Suprapubic skin (tissue), 4 donors: ENCODE measurements around the gene KRT36. TPM values are rescaled to one million over a fixed set of nuclear protein-coding genes. Genes with fewer than 3 reads are reported as not detected.

Source experiments
- DNase-seq, 2 donors: peaks; one replicate each; pipeline ENCODE4 v3.0.0-alpha.2; 2019; ENCODE audit warnings: low spot score in 2 of 2
- H3K27ac ChIP-seq: fragments of 200-600 bp; sonication (generic); one replicate; pipeline ENCODE4 v1.5.1; 2019
- H3K27me3 ChIP-seq: fragments of 200-600 bp; sonication (generic); one replicate; pipeline ENCODE4 v1.5.1; 2019
- H3K36me3 ChIP-seq: fragments of 200-600 bp; sonication (generic); one replicate; pipeline ENCODE4 v1.5.1; 2019
- H3K4me1 ChIP-seq: fragments of 200-600 bp; sonication (generic); one replicate; pipeline ENCODE4 v1.5.1; 2019
- H3K4me3 ChIP-seq: fragments of 200-600 bp; sonication (generic); one replicate; pipeline ENCODE4 v1.5.1; 2019; ENCODE audit warnings: mild to moderate bottlenecking
- H3K9me3 ChIP-seq: fragments of 200-600 bp; sonication (generic); one replicate; pipeline ENCODE4 v1.5.1; 2019
- EP300 ChIP-seq: sonication (generic); formaldehyde crosslinking; IDR thresholded peaks from one replicate; pipeline ENCODE4 v1.6.1; 2017; ENCODE audit warnings: antibody characterized with exemption
- POLR2A ChIP-seq, 2 donors: fragments of 450-650 bp; IDR thresholded peaks; one replicate each; pipeline ENCODE4 v1.6.1; 2017; ENCODE audit warnings: antibody characterized with exemption in 2 of 2, mild to moderate bottlenecking in 2 of 2, moderate library complexity in 2 of 2
- POLR2AphosphoS5 ChIP-seq, 3 donors: sonication (generic); formaldehyde crosslinking; IDR thresholded peaks; one replicate each; pipeline ENCODE4 v1.6.1; 2017; ENCODE audit warnings: antibody characterized with exemption in 3 of 3
- WGBS: methylation state at CpG from one replicate; pipeline ENCODE4 v1.1.5; 2018; 5-methylcytosine and 5-hydroxymethylcytosine counted together
- total RNA-seq, 4 donors: library from RNA; depleted of rRNA; stranded (reverse); fragments of >200 nt; gene quantifications; one replicate each; pipeline ENCODE4 v1.1.0, GENCODE V29; 2016
- TF ChIP-seq, protein P1 (sequence below), 2 donors: fragments of 200-600 bp in 1 of 2; fragments of 450-650 bp in 1 of 2; sonication (generic) in 1 of 2; IDR thresholded peaks; one replicate each; pipeline ENCODE4 v1.5.1; 2016 to 2019; ENCODE audit warnings: antibody characterized with exemption in 2 of 2, mild to moderate bottlenecking in 1 of 2, moderate library complexity in 1 of 2

The KRT36 gene
- total RNA-seq, 4 donors from 2014 or later = 0.79 to 3.9 (median 1.2) TPM; not detected in 1

DNA sequence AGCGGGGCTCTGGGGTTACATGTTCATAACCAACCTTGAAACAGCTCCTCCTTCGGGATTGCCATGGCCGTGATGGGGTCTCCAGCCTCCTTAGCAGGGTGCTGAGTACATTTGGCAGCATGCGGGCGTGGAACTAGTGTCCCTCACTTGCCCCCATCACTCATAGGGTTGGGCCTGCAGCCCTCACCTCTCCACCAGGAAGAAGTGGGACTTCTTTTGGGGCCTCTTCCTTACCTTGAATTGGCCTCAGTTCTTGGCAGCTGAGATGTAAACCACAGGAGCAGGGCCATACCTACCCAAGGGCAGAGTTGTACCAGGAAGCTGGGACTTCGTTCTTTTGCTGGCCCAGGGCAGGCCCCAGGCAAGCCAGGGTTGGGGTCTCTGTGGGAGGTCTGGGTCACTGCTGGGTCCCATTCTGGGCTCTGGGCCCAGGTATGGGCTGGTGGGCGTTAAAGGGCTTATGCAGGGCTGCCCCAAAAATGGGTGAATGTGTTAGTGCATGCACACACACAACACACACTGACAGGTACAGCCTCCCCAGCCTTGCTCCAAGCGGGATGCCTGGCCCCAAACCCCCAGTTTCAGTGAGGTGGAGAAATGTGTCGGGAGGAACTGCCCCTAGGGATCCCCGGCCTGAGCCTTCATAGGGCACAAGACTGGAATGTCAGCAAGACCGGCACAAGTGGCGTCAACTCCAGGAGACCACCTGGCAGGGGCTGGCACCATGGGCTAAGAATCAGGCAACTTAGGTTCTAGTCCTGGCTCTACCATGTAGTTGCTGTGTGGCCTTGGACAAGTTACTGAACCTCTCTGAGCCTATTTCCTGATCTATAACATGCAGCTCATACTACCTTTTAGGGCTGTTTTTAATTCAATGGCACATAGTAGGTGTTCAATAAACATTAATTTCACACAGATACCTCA lies 32.9 kb upstream of the KRT36 start:
- peaks cover 33% of the 10 kb centered on the region for H3K4me1 ChIP-seq
- no peak overlapping the region for H3K27ac ChIP-seq
- 80% methylated on average over 11 of the region's 12 CpGs for WGBS
- H3K27me3 ChIP-seq = peaks cover 36% of the 10 kb centered on the region
- TF ChIP-seq, protein P1, sequence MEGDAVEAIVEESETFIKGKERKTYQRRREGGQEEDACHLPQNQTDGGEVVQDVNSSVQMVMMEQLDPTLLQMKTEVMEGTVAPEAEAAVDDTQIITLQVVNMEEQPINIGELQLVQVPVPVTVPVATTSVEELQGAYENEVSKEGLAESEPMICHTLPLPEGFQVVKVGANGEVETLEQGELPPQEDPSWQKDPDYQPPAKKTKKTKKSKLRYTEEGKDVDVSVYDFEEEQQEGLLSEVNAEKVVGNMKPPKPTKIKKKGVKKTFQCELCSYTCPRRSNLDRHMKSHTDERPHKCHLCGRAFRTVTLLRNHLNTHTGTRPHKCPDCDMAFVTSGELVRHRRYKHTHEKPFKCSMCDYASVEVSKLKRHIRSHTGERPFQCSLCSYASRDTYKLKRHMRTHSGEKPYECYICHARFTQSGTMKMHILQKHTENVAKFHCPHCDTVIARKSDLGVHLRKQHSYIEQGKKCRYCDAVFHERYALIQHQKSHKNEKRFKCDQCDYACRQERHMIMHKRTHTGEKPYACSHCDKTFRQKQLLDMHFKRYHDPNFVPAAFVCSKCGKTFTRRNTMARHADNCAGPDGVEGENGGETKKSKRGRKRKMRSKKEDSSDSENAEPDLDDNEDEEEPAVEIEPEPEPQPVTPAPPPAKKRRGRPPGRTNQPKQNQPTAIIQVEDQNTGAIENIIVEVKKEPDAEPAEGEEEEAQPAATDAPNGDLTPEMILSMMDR (IDR thresholded peaks at IDR 0.05) = no peak
- TF ChIP-seq EP300 = no peak
- no peak for TF ChIP-seq POLR2AphosphoS5 (IDR thresholded peaks at IDR 0.05)
- TF ChIP-seq POLR2A (IDR thresholded peaks at IDR 0.05) = no peak
- H3K36me3 ChIP-seq = no peaks in the 10 kb centered on the region
- H3K4me3 ChIP-seq = no peak overlapping the region
- H3K9me3 ChIP-seq = no peaks in the 10 kb centered on the region
- no peak for DNase-seq

DNA sequence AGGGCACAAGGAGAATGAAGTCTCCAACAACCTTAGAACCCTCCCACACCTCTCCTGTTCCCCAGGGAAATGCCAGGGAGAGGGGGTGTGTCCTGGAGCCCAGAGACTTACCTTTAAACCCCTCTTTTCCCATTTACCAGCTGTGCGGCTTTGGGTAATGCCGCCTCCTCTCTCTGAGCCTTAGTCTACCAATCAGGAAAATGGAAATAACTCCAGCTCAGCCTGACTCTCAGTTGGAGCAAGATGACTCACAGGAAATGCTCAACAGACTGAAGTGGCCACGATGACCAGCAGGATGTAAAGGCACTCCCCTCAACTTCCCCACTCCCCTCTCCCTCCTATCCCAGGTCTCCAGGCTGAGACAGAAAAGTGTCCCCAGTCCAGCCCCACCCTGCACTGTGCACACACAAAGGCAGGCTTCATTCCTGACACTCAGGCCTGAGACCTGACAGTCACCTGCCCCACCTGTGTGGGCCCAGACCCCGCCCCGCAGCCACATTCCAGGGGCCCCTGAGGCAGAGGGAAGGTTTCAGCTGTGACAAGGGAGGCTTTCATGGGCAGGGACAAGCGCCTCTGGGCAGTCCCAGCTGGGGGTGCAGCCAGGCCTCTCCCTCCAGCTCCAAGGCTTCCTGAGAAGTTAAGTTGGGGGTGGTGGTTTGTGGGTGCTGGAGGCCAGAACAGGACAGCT lies 32.0 kb upstream of the KRT36 start:
- no peak for DNase-seq
- peaks cover 24% of the 10 kb centered on the region for H3K4me1 ChIP-seq
- 60% methylated on average over 5 of the region's 6 CpGs for WGBS

DNA sequence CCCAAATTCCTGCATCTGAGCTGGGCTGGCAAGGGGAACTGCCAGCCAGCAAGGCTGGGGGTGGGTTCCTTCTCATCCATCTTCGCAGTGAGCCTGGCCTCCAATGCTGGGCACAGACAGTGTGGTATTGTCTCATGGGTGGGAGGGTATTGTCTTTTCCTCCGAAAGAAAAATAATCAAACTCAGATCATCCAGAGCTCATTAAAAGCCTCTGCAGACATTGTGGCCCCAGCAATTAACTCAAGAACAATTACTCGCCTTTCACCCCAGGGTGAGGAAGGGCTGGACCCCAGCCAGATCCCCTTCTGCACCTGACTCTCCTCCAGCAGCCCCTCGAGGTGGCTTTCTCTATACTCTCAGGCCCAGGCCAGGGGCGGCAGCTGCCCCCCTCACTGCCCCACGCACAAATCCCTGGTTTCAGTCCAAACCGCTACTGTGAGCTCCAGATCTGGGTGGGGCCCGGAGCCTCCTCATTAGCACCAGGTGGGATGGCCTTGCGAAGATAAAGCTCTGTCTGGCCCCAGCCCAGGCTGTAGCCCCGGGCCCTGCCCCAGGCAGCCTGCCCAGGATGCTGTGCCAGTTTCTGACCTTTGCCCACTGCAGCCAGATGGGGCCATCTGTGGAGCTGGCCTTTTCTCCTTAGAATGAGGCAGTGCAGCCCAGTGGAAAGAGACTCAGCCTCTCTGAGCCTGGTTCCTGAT lies 31.3 kb upstream of the KRT36 start:
- TF ChIP-seq, protein P1 (IDR thresholded peaks at IDR 0.05) = no peak
- no peak overlapping the region for H3K4me3 ChIP-seq
- peak overlapping the region; percentile 34 for H3K27ac ChIP-seq
- H3K4me1 ChIP-seq = peaks cover 30% of the 10 kb centered on the region
- DNase-seq = no peak
- 27% methylated on average over 6 of the region's 10 CpGs for WGBS
- no peaks in the 10 kb centered on the region for H3K36me3 ChIP-seq
- no peaks in the 10 kb centered on the region for H3K9me3 ChIP-seq
- peaks cover 24% of the 10 kb centered on the region for H3K27me3 ChIP-seq

More for the DNA sequence above, 32.0 kb upstream of the KRT36 start:
- Histone ChIP-seq H3K4me3 (no peak overlapping the region), H3K27ac (peak overlapping the region; percentile 34), H3K27me3 (peaks cover 28% of the 10 kb centered on the region), H3K9me3 (no peaks in the 10 kb centered on the region), H3K36me3 (no peaks in the 10 kb centered on the region)
- TF ChIP-seq EP300 (no peak), POLR2AphosphoS5 (IDR thresholded peaks at IDR 0.05) (no peak), POLR2A (IDR thresholded peaks at IDR 0.05) (no peak)
- TF ChIP-seq, protein P1 (IDR thresholded peaks at IDR 0.05) = no peak

DNA sequence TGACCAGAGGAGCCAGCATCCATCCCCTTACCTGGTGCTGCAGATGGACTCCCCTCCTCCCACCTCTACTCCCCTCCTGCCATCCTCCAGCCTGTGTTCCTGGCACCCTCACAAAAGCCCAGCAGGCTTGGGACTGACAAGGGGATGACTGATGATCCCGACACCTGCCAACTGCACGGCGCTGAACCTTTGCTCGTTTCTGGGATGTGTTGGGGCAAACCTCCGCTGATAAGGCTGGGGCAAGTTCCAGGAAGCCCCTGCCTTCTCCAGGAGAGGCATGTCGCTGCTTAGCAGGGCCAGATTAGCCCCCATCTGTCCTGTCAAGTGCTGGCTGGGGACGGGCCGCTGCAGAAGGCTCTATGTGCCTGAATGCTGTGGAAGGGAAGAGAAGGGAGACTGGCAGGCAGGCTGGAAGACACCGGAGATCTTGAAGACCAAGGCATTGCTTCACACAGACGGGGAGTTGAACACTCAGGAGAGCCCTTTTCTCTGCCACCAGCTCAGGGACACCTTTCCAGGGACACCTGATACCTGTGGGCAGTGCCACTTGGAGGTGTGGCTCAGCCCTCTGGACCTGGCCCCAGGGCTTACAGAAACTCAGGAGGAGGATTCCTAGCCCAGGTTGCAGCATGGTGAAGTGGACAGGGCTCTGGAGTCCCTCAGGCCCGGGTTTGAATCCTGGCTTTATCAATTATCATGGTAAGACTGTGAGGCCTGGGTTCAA lies 30.0 kb upstream of the KRT36 start:
- DNase-seq = no peak
- Histone ChIP-seq H3K4me1 (peaks cover 32% of the 10 kb centered on the region), H3K4me3 (no peak overlapping the region), H3K36me3 (no peaks in the 10 kb centered on the region), H3K27ac (no peak overlapping the region), H3K27me3 (peaks cover 23% of the 10 kb centered on the region), H3K9me3 (no peaks in the 10 kb centered on the region)
- TF ChIP-seq POLR2AphosphoS5 (IDR thresholded peaks at IDR 0.05) (peak in 1 of 3 donors; percentile 25), EP300 (no peak)
- WGBS = 48% methylated on average over 7 of the region's 11 CpGs

DNA sequence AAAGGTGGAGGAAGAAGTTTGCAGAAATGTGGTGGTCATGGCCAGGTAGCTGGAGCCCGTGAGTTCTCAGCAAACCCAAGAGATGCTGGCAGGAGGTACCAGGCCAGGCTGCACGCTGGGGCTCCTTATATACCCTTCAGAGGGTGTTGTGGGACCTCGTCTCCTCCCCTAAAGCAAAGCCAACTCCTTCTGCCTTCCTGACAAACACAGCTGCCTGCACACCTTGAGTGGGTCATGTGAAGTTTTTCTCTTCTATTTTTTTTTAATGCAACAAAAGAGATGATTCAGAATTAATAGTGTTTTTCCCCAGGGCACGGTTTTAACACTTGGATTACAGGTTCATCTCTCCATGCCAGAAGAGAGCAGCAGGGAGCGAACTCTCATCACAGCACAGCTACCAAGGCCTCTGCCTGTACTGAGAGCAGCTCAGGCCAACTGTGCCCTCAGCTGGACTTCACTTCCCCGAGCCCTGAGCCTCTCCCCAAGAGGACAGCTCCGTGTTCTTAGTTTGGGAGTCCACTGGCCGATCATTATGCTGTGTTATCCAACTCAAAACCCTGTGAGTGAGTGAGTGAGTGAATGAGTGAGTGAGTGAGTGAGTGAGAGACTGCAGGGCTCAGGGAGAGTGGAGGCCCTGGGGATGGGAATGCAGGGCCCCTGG lies 29.2 kb upstream of the KRT36 start, which contains the start of gene KRT15:
Gene KRT15 (minus strand): TSS at position 102 of the 661 bp plus-strand sequence. CDS start 63 bp downstream, at position 39.
- Histone ChIP-seq H3K27ac (peak within 1 kb of the TSS; percentile 32), H3K9me3 (no peaks in the 10 kb centered on the region), H3K4me1 (peaks cover 32% of the 10 kb centered on the region), H3K36me3 (no peaks in the 10 kb centered on the region), H3K4me3 (peak within 1 kb of the TSS; percentile 42), H3K27me3 (peaks cover 23% of the 10 kb centered on the region)
- DNase-seq = no peak
- WGBS = 36% methylated on average over 8 of the region's 8 CpGs
- TF ChIP-seq POLR2A (IDR thresholded peaks at IDR 0.05) (peak in 1 of 2 donors; percentile 35), EP300 (no peak)
